Large intestine (tissue), 3 donors: Measurements from ENCODE around the gene VARS1. TPM values are rescaled to one million over a fixed set of nuclear protein-coding genes. Genes with fewer than 3 reads are reported as not detected.
A peak's percentile ranks its signal among the peaks of the same experiment; 100 is the strongest.

Source experiments
- DNase-seq, 2 donors: peaks; one replicate each; pipeline versions ENCODE4 v3.0.0 to v3.0.0-alpha.2; 2013
- H3K27ac ChIP-seq: one replicate; pipeline ENCODE4 v1.5.1; 2013; ENCODE audit warnings: low read length
- H3K27me3 ChIP-seq: 2 replicates; pipeline ENCODE4 v1.6.1; 2013; ENCODE audit warnings: low read length; ENCODE audit not compliant: control insufficient read depth, insufficient read depth
- H3K36me3 ChIP-seq: 2 replicates; pipeline ENCODE4 v1.6.1; 2013; ENCODE audit warnings: low read length; ENCODE audit not compliant: control insufficient read depth, insufficient read depth
- H3K4me1 ChIP-seq: one replicate; pipeline ENCODE4 v1.6.1; 2013; ENCODE audit warnings: low read length; ENCODE audit not compliant: control insufficient read depth, insufficient read depth
- H3K4me3 ChIP-seq: one replicate; pipeline ENCODE4 v1.5.1; 2013; ENCODE audit warnings: low read length
- H3K9me3 ChIP-seq: one replicate; pipeline ENCODE4 v1.6.1; 2013; ENCODE audit warnings: mild to moderate bottlenecking, low read depth, low read length, moderate library complexity; ENCODE audit not compliant: control insufficient read depth
- WGBS: methylation state at CpG from one replicate; pipeline ENCODE4 v1.1.5; 2013; ENCODE audit warnings: low lambda C conversion rate; ENCODE audit not compliant: insufficient coverage; 5-methylcytosine and 5-hydroxymethylcytosine counted together
- polyA plus RNA-seq: library from polyadenylated mRNA; unstranded; fragments of 120-200 nt; gene quantifications from one replicate; pipeline ENCODE4 v1.2.1, GENCODE V29; 2013

Gene VARS1
- polyA plus RNA-seq, 1 donor = 34.2 TPM

DNA sequence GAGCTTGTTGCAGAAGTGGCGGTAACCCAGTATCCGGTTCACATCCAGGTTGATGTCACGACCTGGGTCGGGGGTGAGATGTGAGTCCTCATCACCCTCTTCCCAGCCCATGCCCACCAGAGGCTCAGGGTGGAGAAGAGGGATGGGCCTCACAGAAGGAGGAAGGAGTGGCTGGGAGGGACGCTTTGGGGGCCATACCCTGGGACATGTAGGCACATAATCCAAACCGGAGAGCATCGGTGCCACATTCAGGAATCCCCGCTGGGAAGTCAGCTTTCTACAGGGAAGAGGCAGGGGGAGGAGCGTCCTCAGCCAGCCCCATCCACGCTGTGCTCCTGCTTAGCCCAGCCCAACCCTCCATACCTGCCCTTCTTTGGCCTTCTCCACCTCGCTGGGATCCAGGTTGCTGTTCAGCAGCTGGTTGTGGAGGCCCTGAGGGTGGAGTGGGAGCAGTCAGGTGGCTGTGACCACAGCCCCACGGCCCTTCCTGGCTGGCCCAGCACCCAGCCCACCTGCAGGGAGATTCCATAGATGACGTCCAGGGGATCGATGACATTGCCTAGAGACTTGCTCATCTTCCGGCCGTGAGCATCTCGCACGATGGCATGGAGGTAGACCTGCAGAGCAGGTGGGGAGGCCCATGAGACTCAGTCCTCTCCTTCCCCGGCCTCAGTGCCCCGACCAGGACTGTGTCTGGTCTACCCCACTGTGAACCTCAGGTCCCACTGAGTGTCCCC is 14.9 kb downstream of the VARS1 start:
- H3K4me3 ChIP-seq = no peak overlapping the region
- peaks cover 61% of the 10 kb centered on the region for H3K36me3 ChIP-seq
- peaks cover 2% of the 10 kb centered on the region for H3K9me3 ChIP-seq
- H3K27ac ChIP-seq = no peak overlapping the region
- DNase-seq = no peak
- no peaks in the 10 kb centered on the region for H3K27me3 ChIP-seq
- WGBS = no CpG with 5 or more reads among the region's 20 CpGs
- H3K4me1 ChIP-seq = peaks cover 26% of the 10 kb centered on the region

DNA sequence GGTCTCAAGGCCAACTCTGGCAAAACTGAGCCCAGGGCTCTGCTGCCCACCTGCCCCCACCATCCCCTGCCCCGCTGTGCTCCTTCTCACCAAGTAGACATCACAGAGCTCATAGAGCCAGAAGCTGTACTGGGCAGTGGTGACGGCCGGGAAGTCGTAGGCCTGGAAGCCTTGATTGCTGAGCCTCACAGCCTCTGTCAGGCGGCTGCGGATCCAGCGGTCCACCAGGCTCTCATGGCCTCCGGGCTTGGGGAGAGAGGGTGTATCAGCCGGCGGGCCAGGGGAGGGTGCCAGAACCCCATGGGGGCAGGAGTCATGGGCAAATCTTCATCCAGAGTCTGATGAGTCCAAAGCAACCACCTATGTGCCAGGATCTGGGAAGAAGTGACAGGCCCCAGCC is 15.6 kb downstream of the VARS1 start:
- Histone ChIP-seq H3K36me3 (peaks cover 58% of the 10 kb centered on the region), H3K4me1 (peaks cover 34% of the 10 kb centered on the region), H3K9me3 (peaks cover 2% of the 10 kb centered on the region), H3K4me3 (no peak overlapping the region), H3K27ac (no peak overlapping the region), H3K27me3 (no peaks in the 10 kb centered on the region)
- no peak for DNase-seq
- WGBS = no CpG with 5 or more reads among the region's 10 CpGs

GRCh38 chr6:31778999-31779885 is 16.3 kb downstream of the VARS1 start:
- Histone ChIP-seq H3K4me3 (no peak overlapping the region), H3K27ac (no peak overlapping the region), H3K9me3 (peaks cover 2% of the 10 kb centered on the region), H3K4me1 (peaks cover 36% of the 10 kb centered on the region), H3K27me3 (no peaks in the 10 kb centered on the region), H3K36me3 (peaks cover 52% of the 10 kb centered on the region)
- DNase-seq = no peak
- no CpG with 5 or more reads among the region's 43 CpGs for WGBS

- Histone ChIP-seq H3K9me3 (peaks cover 2% of the 10 kb centered on the region), H3K4me1 (peaks cover 36% of the 10 kb centered on the region), H3K27ac (peak overlapping the region; percentile 95), H3K36me3 (peaks cover 44% of the 10 kb centered on the region), H3K4me3 (no peak overlapping the region), H3K27me3 (no peaks in the 10 kb centered on the region)
- DNase-seq = no peak
- no CpG with 5 or more reads among the region's 5 CpGs for WGBS
Observed at GRCh38 chr6:31778193-31778592, 17.4 kb downstream of the VARS1 start.

DNA sequence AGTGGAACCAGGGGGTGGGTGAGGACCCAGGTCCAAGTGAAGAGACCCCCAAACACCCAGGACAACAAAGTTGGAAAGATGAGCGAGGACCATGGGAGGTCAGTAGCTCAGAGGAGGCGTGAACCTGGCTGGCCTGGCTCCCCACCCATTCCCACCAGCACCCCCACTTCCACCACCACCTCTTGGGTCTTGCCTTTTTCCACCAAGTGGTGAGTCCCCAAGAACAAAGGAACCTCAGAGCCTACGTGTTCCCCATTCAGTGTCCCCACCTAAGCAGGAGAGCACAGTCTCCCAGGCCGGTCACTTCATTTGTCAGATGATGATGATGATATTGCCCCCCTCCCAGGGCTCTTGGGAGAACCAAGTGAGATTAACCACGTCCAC is 17.9 kb downstream of the VARS1 start:
- peaks cover 2% of the 10 kb centered on the region for H3K9me3 ChIP-seq
- no CpG with 5 or more reads among the region's 5 CpGs for WGBS
- peak overlapping the region; percentile 95 for H3K27ac ChIP-seq
- H3K36me3 ChIP-seq = peaks cover 41% of the 10 kb centered on the region
- H3K4me1 ChIP-seq = peaks cover 36% of the 10 kb centered on the region
- no peaks in the 10 kb centered on the region for H3K27me3 ChIP-seq
- no peak overlapping the region for H3K4me3 ChIP-seq
- DNase-seq = no peak

GRCh38 chr6:31776989-31777666 is 18.4 kb downstream of the VARS1 start, which contains the start of gene VWA7:
Gene VWA7, minus strand, starts transcription at chr6:31777328. Its CDS starts 549 bp downstream, at chr6:31776779.
- H3K27me3 ChIP-seq = no peaks in the 10 kb centered on the region
- peak within 1 kb of the TSS; percentile 49 for H3K4me3 ChIP-seq
- peak; percentile 91 to 97 for DNase-seq
- H3K4me1 ChIP-seq = peaks cover 36% of the 10 kb centered on the region
- WGBS = no CpG with 5 or more reads among the region's 15 CpGs
- peak within 1 kb of the TSS; percentile 95 for H3K27ac ChIP-seq
- H3K36me3 ChIP-seq = peaks cover 36% of the 10 kb centered on the region
- peaks cover 2% of the 10 kb centered on the region for H3K9me3 ChIP-seq

GRCh38 chr6:31776485-31776988 is 19.0 kb downstream of the VARS1 start:
- WGBS = no CpG with 5 or more reads among the region's 14 CpGs
- Histone ChIP-seq H3K4me1 (peaks cover 36% of the 10 kb centered on the region), H3K27me3 (no peaks in the 10 kb centered on the region), H3K9me3 (peaks cover 2% of the 10 kb centered on the region), H3K4me3 (peak overlapping the region; percentile 49), H3K27ac (peak overlapping the region; percentile 95), H3K36me3 (peaks cover 32% of the 10 kb centered on the region)
- DNase-seq = no peak

DNA sequence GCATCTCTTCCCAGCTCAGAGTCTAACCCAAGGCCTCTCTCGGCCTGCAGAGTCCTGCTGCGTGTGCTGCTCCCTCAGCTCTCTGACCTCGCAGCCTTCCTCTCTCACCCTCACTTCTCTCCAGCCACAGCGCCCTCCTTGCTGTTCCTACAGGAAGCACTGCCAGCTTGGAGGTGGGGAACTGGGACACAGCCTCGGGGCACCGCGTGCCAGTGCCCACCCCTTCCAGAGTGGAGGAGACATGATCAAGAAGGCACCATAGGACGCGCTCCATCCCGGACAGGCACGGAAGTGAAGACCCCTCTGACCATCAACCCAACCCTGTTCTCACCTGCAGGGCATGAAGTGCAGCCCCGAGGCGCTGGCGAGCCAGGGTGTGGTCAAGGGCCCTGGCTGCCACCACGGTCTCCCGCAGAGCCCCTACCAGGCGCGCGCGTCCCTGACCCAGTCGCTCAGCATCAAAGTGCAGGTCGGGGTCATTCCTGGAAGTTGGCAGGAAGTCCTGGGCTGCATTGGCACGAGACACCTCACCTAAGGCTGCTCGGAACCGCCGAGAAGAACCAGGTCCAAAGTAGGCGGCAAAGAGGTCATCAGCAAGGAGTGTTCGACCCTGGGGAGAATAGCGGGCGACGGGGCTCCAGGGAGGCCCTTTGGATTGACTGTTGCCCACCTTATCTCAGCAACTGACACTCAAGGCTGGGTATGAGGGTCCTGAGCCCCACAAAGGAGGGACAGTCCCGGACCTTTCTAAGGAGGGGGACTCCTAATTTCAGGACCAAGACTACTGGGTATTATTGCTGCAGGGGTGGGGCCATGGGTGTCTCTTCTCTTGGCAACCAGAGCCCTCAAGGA is 19.7 kb downstream of the VARS1 start:
- Histone ChIP-seq H3K9me3 (peaks cover 2% of the 10 kb centered on the region), H3K27ac (peak overlapping the region; percentile 95), H3K4me1 (peaks cover 36% of the 10 kb centered on the region), H3K36me3 (peaks cover 25% of the 10 kb centered on the region), H3K27me3 (no peaks in the 10 kb centered on the region), H3K4me3 (peak overlapping the region; percentile 49)
- WGBS = 100% methylated on average over 1 of the region's 32 CpGs
- no peak for DNase-seq

DNA sequence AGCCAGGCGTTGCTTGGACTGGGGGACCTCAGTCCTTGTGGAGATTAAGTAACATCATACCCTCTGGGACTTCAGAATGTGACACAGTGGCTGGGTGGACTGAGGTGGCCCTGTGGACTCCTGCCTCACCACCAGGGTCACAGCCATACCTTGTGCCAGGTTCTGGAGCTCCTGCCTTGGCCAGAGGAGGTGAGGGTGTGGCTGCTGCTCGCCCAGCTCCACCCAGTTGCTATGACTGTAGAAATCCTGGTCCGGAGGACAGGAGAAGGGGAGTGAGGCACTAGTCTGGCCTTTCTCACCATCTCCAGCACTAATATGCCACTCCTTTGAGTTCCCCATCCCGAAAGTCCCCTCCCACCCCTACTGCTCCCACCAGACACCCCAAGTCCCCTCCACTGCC is 20.4 kb downstream of the VARS1 start:
- peak; percentile 56 to 75 for DNase-seq
- Histone ChIP-seq H3K9me3 (peaks cover 2% of the 10 kb centered on the region), H3K27ac (peak overlapping the region; percentile 13), H3K4me1 (peaks cover 36% of the 10 kb centered on the region), H3K4me3 (no peak overlapping the region), H3K36me3 (peaks cover 18% of the 10 kb centered on the region), H3K27me3 (no peaks in the 10 kb centered on the region)
- WGBS = no CpG with 5 or more reads among the region's 4 CpGs
